H1 (cell line): ENCODE results near the gene KLHL8. TPM values are rescaled to one million over a fixed set of nuclear protein-coding genes. Genes with fewer than 3 reads are reported as not detected.

Experiments
- CTCF ChIA-PET: fragments of 300-600 bp; sonication (Branson Sonifier 250); formaldehyde crosslinking; loops from one replicate; lab custom pipeline; 2021; ENCODE audit not compliant: partially characterized antibody; lab: Charles Lee
- POLR2A ChIA-PET: fragments of 300-600 bp; sonication (Branson Sonifier 250); formaldehyde crosslinking; loops from one replicate; lab custom pipeline; 2021; ENCODE audit warnings: inconsistent platforms; ENCODE audit not compliant: partially characterized antibody; lab: Charles Lee
- DNase-seq, 2 experiments: peaks; one replicate each; pipeline versions ENCODE4 v3.0.0 to v3.0.0-alpha.2; 2010 to 2022; ENCODE audit warnings: low spot score in 2 of 2, low read depth in 1 of 2, mixed read lengths in 1 of 2
- FAIRE-seq: peaks from 2 replicates; lab custom pipeline; 2011; peaks lifted over from hg19 to GRCh38; lab: Jason Lieb, UNC
- H2AFZ ChIP-seq: 2 replicates; pipeline ENCODE4 v1.8.1; 2012; ENCODE audit warnings: low read length, inconsistent platforms
- H2AK5ac ChIP-seq: 2 replicates; pipeline ENCODE4 v1.6.1; 2013; ENCODE audit warnings: low read depth, low read length
- H2BK120ac ChIP-seq: replicated peaks from 2 replicates; pipeline ENCODE3; 2013; ENCODE audit warnings: low read depth, low read length, inconsistent platforms
- H2BK12ac ChIP-seq: 2 replicates; pipeline ENCODE4 v1.6.1; 2013; ENCODE audit warnings: low read depth, low read length
- H2BK15ac ChIP-seq: 2 replicates; pipeline ENCODE4 v1.6.1; 2013; ENCODE audit warnings: low read length
- H2BK20ac ChIP-seq: 2 replicates; pipeline ENCODE4 v1.6.1; 2013; ENCODE audit warnings: low read length
- H2BK5ac ChIP-seq: 2 replicates; pipeline ENCODE4 v1.6.1; 2013; ENCODE audit warnings: low read depth, low read length
- H3K14ac ChIP-seq: 2 replicates; pipeline ENCODE4 v1.6.1; 2013; ENCODE audit warnings: inconsistent platforms; ENCODE audit not compliant: insufficient read length
- H3K18ac ChIP-seq: 2 replicates; pipeline ENCODE4 v1.6.1; 2013; ENCODE audit warnings: low read length; ENCODE audit errors: extremely low read depth
- H3K23ac ChIP-seq: 2 replicates; pipeline ENCODE4 v1.6.1; 2013; ENCODE audit warnings: inconsistent platforms; ENCODE audit not compliant: insufficient read length
- H3K23me2 ChIP-seq: 2 replicates; pipeline ENCODE4 v1.6.1; 2013; ENCODE audit warnings: low read depth, low read length
- H3K27ac ChIP-seq: 2 replicates; pipeline ENCODE4 v1.6.1; 2011; ENCODE audit warnings: low read depth, low read length, inconsistent platforms
- H3K27me3 ChIP-seq, 4 experiments: replicated peaks in 1 of 4; 1 replicate in 1 of 4; 2 replicates in 3 of 4; pipeline versions ENCODE4 v1.6.1 to v1.8.1; 2011 to 2013; ENCODE audit warnings: low read length in 3 of 4, mild to moderate bottlenecking in 3 of 4, inconsistent platforms in 2 of 4, mixed read lengths in 2 of 4, moderate library complexity in 1 of 4; ENCODE audit not compliant: control insufficient read depth in 3 of 4, insufficient read depth in 3 of 4; ENCODE audit errors: extremely low read depth in 1 of 4
- H3K36me3 ChIP-seq, 4 experiments: 2 replicates each; pipeline versions ENCODE4 v1.6.1 to v1.8.1; 2011 to 2013; ENCODE audit warnings: mild to moderate bottlenecking in 4 of 4, low read length in 3 of 4, moderate library complexity in 2 of 4, control low read depth in 1 of 4, inconsistent platforms in 1 of 4; ENCODE audit not compliant: insufficient read depth in 4 of 4, control insufficient read depth in 2 of 4
- H3K4ac ChIP-seq: replicated peaks from 2 replicates; pipeline ENCODE3; 2013; ENCODE audit warnings: low read length, low read depth, mixed read lengths, inconsistent platforms; ENCODE audit not compliant: insufficient read length
- H3K4me1 ChIP-seq, 4 experiments: replicated peaks in 1 of 4; 1 replicate in 1 of 4; 2 replicates in 3 of 4; pipeline versions ENCODE4 v1.6.1 to v1.8.1; 2011 to 2013; ENCODE audit warnings: low read length in 3 of 4, inconsistent platforms in 2 of 4, mixed read lengths in 1 of 4; ENCODE audit not compliant: insufficient read depth in 4 of 4, control insufficient read depth in 3 of 4
- H3K4me2 ChIP-seq, 2 experiments: 2 replicates each; pipeline versions ENCODE4 v1.6.1 to v1.8.1; 2011 to 2013; ENCODE audit warnings: low read depth in 2 of 2, low read length in 2 of 2, control low read depth in 1 of 2, inconsistent platforms in 1 of 2, mild to moderate bottlenecking in 1 of 2; ENCODE audit not compliant: insufficient read depth in 1 of 2
- H3K4me3 ChIP-seq, 4 experiments: fragments of 200-600, 300-600 bp in 1 of 4; sonication (generic), shearing (Covaris generic), sonication (Bioruptor Twin) in 1 of 4; 2 replicates each; pipeline versions ENCODE4 v1.5.1 to v1.8.1; 2011 to 2016; ENCODE audit warnings: low read length in 4 of 4, low read depth in 3 of 4, control low read depth in 2 of 4, inconsistent platforms in 2 of 4, mild to moderate bottlenecking in 2 of 4, mixed read lengths in 1 of 4, moderate library complexity in 1 of 4; ENCODE audit not compliant: insufficient read depth in 2 of 4; ENCODE audit errors: extremely low read depth in 1 of 4
- H3K56ac ChIP-seq: replicated peaks from 2 replicates; pipeline ENCODE3; 2013; ENCODE audit warnings: low read depth, mild to moderate bottlenecking, mixed read lengths, low read length, inconsistent platforms; ENCODE audit not compliant: insufficient read length
- H3K79me1 ChIP-seq: 2 replicates; pipeline ENCODE4 v1.6.1; 2013; ENCODE audit warnings: low read depth, low read length, control low read depth
- H3K79me2 ChIP-seq, 2 experiments: 2 replicates each; pipeline versions ENCODE4 v1.6.1 to v1.8.1; 2012 to 2013; ENCODE audit warnings: low read length in 2 of 2, mild to moderate bottlenecking in 2 of 2, inconsistent platforms in 1 of 2; ENCODE audit not compliant: insufficient read depth in 2 of 2, control insufficient read depth in 1 of 2
- H3K9ac ChIP-seq, 4 experiments: replicated peaks in 1 of 4; 1 replicate in 1 of 4; 2 replicates in 3 of 4; pipeline versions ENCODE4 v1.6.1 to v1.8.1; 2011 to 2013; ENCODE audit warnings: low read depth in 3 of 4, low read length in 3 of 4, control low read depth in 2 of 4, mild to moderate bottlenecking in 2 of 4, moderate library complexity in 2 of 4, inconsistent platforms in 1 of 4; ENCODE audit errors: extremely low read depth in 1 of 4
- H3K9me3 ChIP-seq, 2 experiments: 2 replicates each; pipeline versions ENCODE4 v1.6.1 to v1.8.1; 2012 to 2013; ENCODE audit warnings: mild to moderate bottlenecking in 2 of 2, moderate library complexity in 2 of 2, control low read depth in 1 of 2, inconsistent platforms in 1 of 2, low read depth in 1 of 2, low read length in 1 of 2, mixed read lengths in 1 of 2; ENCODE audit not compliant: insufficient read depth in 2 of 2
- H4K20me1 ChIP-seq, 2 experiments: replicated peaks in 1 of 2; 2 replicates each; pipeline versions ENCODE3 to v1.8.1; 2011 to 2013; ENCODE audit warnings: inconsistent platforms in 2 of 2, low read length in 2 of 2, mild to moderate bottlenecking in 1 of 2; ENCODE audit not compliant: insufficient read depth in 2 of 2, control insufficient read depth in 1 of 2
- H4K5ac ChIP-seq: 2 replicates; pipeline ENCODE4 v1.6.1; 2013; ENCODE audit warnings: low read length, low read depth, mixed read lengths, inconsistent platforms; ENCODE audit not compliant: insufficient read length
- H4K8ac ChIP-seq: 2 replicates; pipeline ENCODE4 v1.8.0; 2013; ENCODE audit warnings: mild to moderate bottlenecking, moderate library complexity, low read length, inconsistent platforms; ENCODE audit not compliant: insufficient read depth; ENCODE audit errors: extremely low read depth
- H4K91ac ChIP-seq: replicated peaks from 2 replicates; pipeline ENCODE3; 2013; ENCODE audit warnings: low read length, mixed read lengths, inconsistent platforms; ENCODE audit not compliant: insufficient read length
- EZH2 ChIP-seq: fragments of 200-600 bp; sonication (generic); IDR thresholded peaks from 2 replicates; pipeline ENCODE4 v1.7.1; 2012; ENCODE audit warnings: low read depth, mild to moderate bottlenecking, moderate library complexity, low read length, inconsistent platforms; ENCODE audit not compliant: severe bottlenecking
- JUN ChIP-seq: IDR thresholded peaks from 2 replicates; pipeline ENCODE4 v1.6.1; 2011; ENCODE audit warnings: low read depth, mild to moderate bottlenecking, improper control_type of control experiment, low read length
- KDM1A ChIP-seq: fragments of 200-600, 300-600 bp; sonication (generic); IDR thresholded peaks from 2 replicates; pipeline ENCODE4 v1.7.1; 2016; ENCODE audit warnings: mild to moderate bottlenecking, low read length, borderline replicate concordance
- POU5F1 ChIP-seq: IDR thresholded peaks from 2 replicates; pipeline ENCODE4 v1.6.1; 2011; ENCODE audit warnings: low read depth, mild to moderate bottlenecking, low read length, moderate library complexity
- SP1 ChIP-seq: IDR thresholded peaks from 2 replicates; pipeline ENCODE4 v1.6.1; 2011; ENCODE audit warnings: low read depth, low read length
- ZNF274 ChIP-seq: IDR thresholded peaks from 2 replicates; pipeline ENCODE4 v1.7.0; 2012; ENCODE audit warnings: low read length, borderline replicate concordance; ENCODE audit errors: extremely low read depth
- WGBS, 2 experiments: shearing (Covaris generic) in 1 of 2; methylation state at CpG; one replicate each; pipeline versions ENCODE4 v1.1.6 to v1.1.7; 2013 to 2015; ENCODE audit warnings: low lambda C conversion rate in 2 of 2, mixed read lengths in 2 of 2, inconsistent platforms in 1 of 2, low coverage in 1 of 2, missing lambda C conversion rate in 1 of 2; ENCODE audit not compliant: insufficient replicate concordance in 2 of 2, insufficient coverage in 1 of 2, insufficient read length in 1 of 2; ENCODE audit errors: extremely low coverage in 1 of 2, missing lambda C conversion rate in 1 of 2; 5-methylcytosine and 5-hydroxymethylcytosine counted together
- polyA plus RNA-seq, 7 experiments: library from polyadenylated mRNA; depleted of rRNA in 3 of 7; stranded (reverse) in 5 of 7; unstranded in 2 of 7; fragments of >200 nt in 5 of 7; fragments of 200-250 nt in 2 of 7; gene quantifications; 1 replicate in 5 of 7; 2 replicates in 1 of 7; 4 replicates in 1 of 7; pipeline versions ENCODE4 v1.2.1 to v1.2.3, GENCODE V29; 2011 to 2013; ENCODE audit warnings: missing spikeins in 2 of 7, mixed read lengths in 2 of 7
- total RNA-seq: library from RNA; stranded (reverse); fragmentation: NEBNext Ultra II Directional; extraction: Animal tissue kit (Norgen Biotek cat#: 25700); gene quantifications from 2 replicates; pipeline ENCODE4 v1.2.1, GENCODE V29; 2021

The KLHL8 gene
- total and polyA plus RNA-seq, 2 of the 8 experiments (the other 6 are each of a cell fraction or from before 2014, with no cell fraction given), result 0.94 to 8.1 TPM

DNA sequence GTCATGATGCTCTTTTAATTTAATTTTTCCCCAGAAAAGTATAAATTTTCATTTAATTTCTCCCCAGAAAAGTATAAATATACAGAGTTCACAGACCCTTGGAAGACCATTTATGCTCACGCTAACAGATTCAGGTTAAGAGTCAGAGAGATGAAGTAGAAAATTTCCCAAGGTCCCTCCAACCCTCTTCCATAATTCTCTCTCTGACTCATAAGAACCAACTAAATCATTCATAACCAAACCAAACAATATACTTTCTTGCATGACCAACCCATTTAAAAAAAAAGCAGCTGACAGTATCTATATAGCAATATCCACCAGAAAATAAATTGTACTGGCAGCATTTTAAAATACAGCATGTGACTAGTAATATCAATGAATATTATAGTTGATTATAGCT, 3.9 kb downstream of the KLHL8 start:
- Histone ChIP-seq H2BK12ac (no peak overlapping the region), H3K27ac (no peak overlapping the region), H3K4me1 (peaks cover 0 to 2% (median under 1%) of the 10 kb centered on the region in 4 experiments; a peak in 3 of 7 replicates), H3K9ac (no peak overlapping the region), H4K20me1 (peaks cover 0 to 4% of the 10 kb centered on the region in 2 experiments), H3K27me3 (no peaks in the 10 kb centered on the region), H2BK20ac (no peak overlapping the region), H3K79me2 (peaks cover 0 to 27% of the 10 kb centered on the region in 2 experiments; a peak in 2 of 4 replicates), H4K91ac (no peak overlapping the region), H4K5ac (no peak overlapping the region), H3K23me2 (peaks cover 2% of the 10 kb centered on the region; the same call in 1 of the 2 replicates), H3K36me3 (no peaks in the 10 kb centered on the region), H4K8ac (no peak overlapping the region), H3K56ac (no peak overlapping the region), H3K4me2 (no peak overlapping the region), H3K18ac (no peak overlapping the region), H3K4me3 (no peak overlapping the region), H3K23ac (no peak overlapping the region), H3K9me3 (no peaks in the 10 kb centered on the region), H3K4ac (no peak overlapping the region), H2AFZ (no peak overlapping the region), H3K79me1 (no peaks in the 10 kb centered on the region; the same call in 1 of the 2 replicates), H2AK5ac (no peak overlapping the region), H2BK15ac (no peak overlapping the region), H2BK5ac (no peak overlapping the region), H3K14ac (no peak overlapping the region), H2BK120ac (no peak overlapping the region)
- ChIA-PET POLR2A (no interaction called here), CTCF (interaction anchor here (0.9 to 1.0 kb wide), 2 partner anchors 19 to 64 kb away, joined by 3 read pairs; no protein-coding TSS in a partner anchor)
- DNase-seq (no peak), FAIRE-seq (no peak)
- TF ChIP-seq JUN (no peak), SP1 (no peak), KDM1A (no peak), ZNF274 (no peak), POU5F1 (no peak), EZH2 (no peak)
- 97% methylated on average over 1 of the region's 1 CpG; no CpG with 5 or more reads in 1 of the 2 experiments for WGBS, 2 experiments
